Posterior vena cava (tissue), 2 donors: ENCODE results near the gene ADAMTS2. TPM values are rescaled to one million over a fixed set of nuclear protein-coding genes. Genes with fewer than 3 reads are reported as not detected.

Source experiments
- DNase-seq: peaks from one replicate; pipeline ENCODE4 v3.0.0-alpha.2; 2020; ENCODE audit warnings: low spot score
- intact Hi-C, 2 donors: fragments of 100-400 bp; cut with DNase I; formaldehyde crosslinking; loops; one replicate each; pipeline versions ENCODE4 v1.14.1 to v1.14.2; 2022 to 2023
- total RNA-seq, 2 donors: library from RNA; stranded (reverse); fragmentation: NEBNext Ultra II Directional; extraction: Animal tissue kit (Norgen Biotek cat#: 25700); gene quantifications; one replicate each; pipeline ENCODE4 v1.2.1, GENCODE V29; 2021
- donor health status: DM: yes; HTN: yes; CAD: no.
- donor health status: DM: yes; HTN: yes; CAD: no.

ADAMTS2 gene
- total RNA-seq, 2 donors from 2014 or later, result 27.1 to 62.0 TPM

- peak; percentile 76 for DNase-seq
- intact Hi-C loops, result no loop called here
These were observed 27.6 kb downstream of the ADAMTS2 start for GRCh38 chr5:179317411-179318220.

- intact Hi-C loops, result no loop called here
- peak; percentile 18 for DNase-seq
These were observed 28.3 kb downstream of the ADAMTS2 start for GRCh38 chr5:179316982-179317381.

GRCh38 chr5:179316111-179316551 is 29.1 kb downstream of the ADAMTS2 start:
- intact Hi-C loops, result no loop called here
- peak; percentile 59 for DNase-seq

- DNase-seq, result peak; percentile 67
- intact Hi-C loops, result no loop called here
These were observed 29.8 kb downstream of the ADAMTS2 start for GRCh38 chr5:179315356-179315890.

GRCh38 chr5:179314606-179315355 is 30.5 kb downstream of the ADAMTS2 start:
- peak; percentile 86 for DNase-seq
- intact Hi-C loops, result no loop called here

- intact Hi-C loops, result no loop called here
- DNase-seq, result peak; percentile 96
These were observed 31.3 kb downstream of the ADAMTS2 start for GRCh38 chr5:179313849-179314521.

- intact Hi-C loops, result no loop called here
- peak; percentile 60 for DNase-seq
These were observed 32.6 kb downstream of the ADAMTS2 start for GRCh38 chr5:179312557-179313235.

- DNase-seq, result peak; percentile 51
- intact Hi-C loops, result no loop called here
These were observed 33.7 kb downstream of the ADAMTS2 start for GRCh38 chr5:179311581-179311980.

- intact Hi-C loops, result no loop called here
- peak; percentile 57 for DNase-seq
These were observed 34.2 kb downstream of the ADAMTS2 start for GRCh38 chr5:179311091-179311470.

- peak; percentile 61 for DNase-seq
- intact Hi-C loops, result no loop called here
These were observed 34.7 kb downstream of the ADAMTS2 start for GRCh38 chr5:179310439-179311090.

GRCh38 chr5:179309751-179310320 is 35.4 kb downstream of the ADAMTS2 start:
- peak; percentile 75 for DNase-seq
- intact Hi-C loops, result no loop called here

GRCh38 chr5:179309383-179309670 is 35.9 kb downstream of the ADAMTS2 start:
- DNase-seq, result peak; percentile 79
- intact Hi-C loops, result no loop called here

- intact Hi-C loops, result no loop called here
- DNase-seq, result peak; percentile 64
These were observed 36.5 kb downstream of the ADAMTS2 start for GRCh38 chr5:179308563-179309382.

GRCh38 chr5:179307931-179308471 is 37.3 kb downstream of the ADAMTS2 start:
- intact Hi-C loops, result no loop called here
- DNase-seq, result peak; percentile 69

- peak; percentile 61 for DNase-seq
- intact Hi-C loops, result no loop called here
These were observed 38.1 kb downstream of the ADAMTS2 start for GRCh38 chr5:179307013-179307800.

GRCh38 chr5:179306191-179307012 is 38.9 kb downstream of the ADAMTS2 start:
- intact Hi-C loops, result no loop called here
- DNase-seq, result peak; percentile 55
